ENCODE data around the gene ZBTB44. TPM values are rescaled to one million over a fixed set of nuclear protein-coding genes. Genes with fewer than 3 reads are reported as not detected.
"Not testable (repeated sequence)": the region's sequence is repeated elsewhere in the genome, so short reads cannot be mapped to it uniquely, and the experiment has no call there.

ZBTB44 gene, protein sequence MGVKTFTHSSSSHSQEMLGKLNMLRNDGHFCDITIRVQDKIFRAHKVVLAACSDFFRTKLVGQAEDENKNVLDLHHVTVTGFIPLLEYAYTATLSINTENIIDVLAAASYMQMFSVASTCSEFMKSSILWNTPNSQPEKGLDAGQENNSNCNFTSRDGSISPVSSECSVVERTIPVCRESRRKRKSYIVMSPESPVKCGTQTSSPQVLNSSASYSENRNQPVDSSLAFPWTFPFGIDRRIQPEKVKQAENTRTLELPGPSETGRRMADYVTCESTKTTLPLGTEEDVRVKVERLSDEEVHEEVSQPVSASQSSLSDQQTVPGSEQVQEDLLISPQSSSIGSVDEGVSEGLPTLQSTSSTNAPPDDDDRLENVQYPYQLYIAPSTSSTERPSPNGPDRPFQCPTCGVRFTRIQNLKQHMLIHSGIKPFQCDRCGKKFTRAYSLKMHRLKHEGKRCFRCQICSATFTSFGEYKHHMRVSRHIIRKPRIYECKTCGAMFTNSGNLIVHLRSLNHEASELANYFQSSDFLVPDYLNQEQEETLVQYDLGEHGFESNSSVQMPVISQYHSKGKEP
- 37.1 and 43.9 TPM in 2 replicates for total RNA-seq (2014; rRNA removed; shearing (Covaris generic))

DNA sequence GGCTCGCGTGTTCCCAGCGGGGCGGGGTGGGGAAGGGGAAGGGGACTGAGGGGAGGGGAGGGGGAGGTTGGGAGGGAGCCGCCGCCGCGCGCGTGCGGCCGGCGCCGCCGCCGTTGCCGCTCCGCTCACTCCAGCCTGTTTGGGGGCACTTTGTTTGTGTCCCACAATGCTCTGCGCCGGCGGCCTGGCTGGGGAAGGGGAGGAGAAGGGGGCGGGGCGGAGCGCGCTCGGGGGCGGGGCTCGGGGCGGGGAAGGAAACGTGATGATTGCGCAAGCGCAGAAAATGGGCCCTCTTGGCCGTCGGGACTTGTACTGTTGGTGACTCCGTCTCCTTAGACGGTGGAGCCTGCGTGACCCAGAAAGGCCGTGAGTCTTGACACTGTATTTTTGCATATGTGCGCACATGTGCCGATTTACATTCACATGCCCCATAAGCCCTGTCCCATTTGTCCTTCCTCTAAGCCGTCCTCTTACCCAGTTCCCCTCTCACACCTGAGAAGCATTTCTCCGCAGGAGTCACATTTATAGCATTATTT lies at the start of gene ZBTB44:
ZBTB44 (minus strand) TSS at position 168 of the 536 bp plus-strand sequence. CDS start 53,044 bp downstream, outside the sequence.
- peak; percentile 96 for DNase-seq
- Histone ChIP-seq H3K4me3 (ENCODE audit: insufficient read depth, low read depth, low read length) (peak within 1 kb of the TSS; percentile 82), H3K27me3 (ENCODE audit: control insufficient read depth, insufficient read depth, low read length) (no peaks in the 10 kb centered on the region), H3K36me3 (replicated peaks; ENCODE audit: control insufficient read depth, insufficient read depth, low read length) (no peaks in the 10 kb centered on the region)

DNA sequence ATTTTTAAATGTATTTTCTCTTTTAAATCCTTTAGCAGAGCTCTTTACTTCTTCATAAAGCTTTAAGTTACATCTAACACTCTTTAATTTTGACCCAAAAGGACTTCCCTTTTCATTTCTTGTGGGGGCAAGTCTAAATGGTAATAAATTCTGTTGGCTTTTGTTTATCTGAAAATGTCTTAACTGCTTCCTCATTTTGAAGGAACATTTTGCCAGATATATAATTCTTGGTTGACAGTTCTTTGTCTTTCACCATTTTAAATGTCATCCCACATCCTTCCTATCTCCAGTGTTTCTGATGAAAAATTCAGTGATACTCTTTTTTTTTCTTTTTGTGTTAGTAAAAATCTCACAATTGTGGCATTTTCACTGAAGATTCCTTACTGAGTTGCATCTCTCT lies 44.7 kb upstream of the ZBTB44 start:
- no peaks in the 10 kb centered on the region; the same call in 1 of the 2 replicates for H3K27me3 ChIP-seq (ENCODE audit: control insufficient read depth, insufficient read depth, low read length)
- no peaks in the 10 kb centered on the region for H3K36me3 ChIP-seq (replicated peaks; ENCODE audit: control insufficient read depth, insufficient read depth, low read length)
- no peak overlapping the region for H3K4me3 ChIP-seq (ENCODE audit: insufficient read depth, low read depth, low read length)
- no peak for DNase-seq

DNA sequence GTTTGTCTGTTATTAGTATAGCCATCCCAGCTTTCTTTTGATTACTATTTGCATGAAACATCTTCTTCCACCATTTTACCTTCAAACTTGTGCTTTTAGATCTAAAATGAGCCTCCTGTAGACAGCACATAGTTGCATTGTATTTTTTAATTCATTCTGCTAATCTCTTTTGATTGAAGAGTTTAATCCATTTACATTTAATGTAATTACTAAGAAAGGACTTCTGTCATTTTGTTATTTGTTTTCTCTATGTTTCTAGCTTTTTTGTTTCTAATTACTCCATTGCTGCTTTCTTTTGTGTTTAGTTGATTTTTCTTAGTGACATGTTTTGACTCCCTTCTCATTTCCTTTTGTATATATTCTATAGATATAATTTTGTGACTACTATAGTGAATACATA lies 43.7 kb upstream of the ZBTB44 start:
- no peaks in the 10 kb centered on the region for H3K36me3 ChIP-seq (replicated peaks; ENCODE audit: control insufficient read depth, insufficient read depth, low read length)
- H3K4me3 ChIP-seq (ENCODE audit: insufficient read depth, low read depth, low read length), result no peak overlapping the region
- no peaks in the 10 kb centered on the region for H3K27me3 ChIP-seq (ENCODE audit: control insufficient read depth, insufficient read depth, low read length)
- DNase-seq, result no peak

DNA sequence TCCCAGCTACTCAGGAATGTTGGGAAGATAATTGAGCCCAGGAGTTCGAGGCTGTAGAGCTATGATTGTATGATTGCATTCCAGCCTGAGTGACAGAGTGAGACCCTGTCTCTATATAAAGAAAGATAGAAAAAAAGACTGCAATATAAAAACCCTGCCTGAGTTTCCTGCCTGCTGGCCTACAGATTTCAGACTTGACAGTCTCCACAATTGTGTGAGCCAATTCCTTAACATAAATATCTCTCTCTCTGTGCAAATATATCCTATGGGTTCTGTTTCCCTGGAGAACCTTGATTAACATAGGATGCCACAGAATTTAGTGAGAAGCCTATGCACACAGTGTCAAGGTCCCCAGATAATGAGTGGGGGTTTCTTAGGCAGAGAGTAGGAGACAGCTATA lies 32.5 kb upstream of the ZBTB44 start:
- no peaks in the 10 kb centered on the region for H3K27me3 ChIP-seq (ENCODE audit: control insufficient read depth, insufficient read depth, low read length)
- DNase-seq, result no peak
- no peaks in the 10 kb centered on the region for H3K36me3 ChIP-seq (replicated peaks; ENCODE audit: control insufficient read depth, insufficient read depth, low read length)
- H3K4me3 ChIP-seq (ENCODE audit: insufficient read depth, low read depth, low read length), result no peak overlapping the region

DNA sequence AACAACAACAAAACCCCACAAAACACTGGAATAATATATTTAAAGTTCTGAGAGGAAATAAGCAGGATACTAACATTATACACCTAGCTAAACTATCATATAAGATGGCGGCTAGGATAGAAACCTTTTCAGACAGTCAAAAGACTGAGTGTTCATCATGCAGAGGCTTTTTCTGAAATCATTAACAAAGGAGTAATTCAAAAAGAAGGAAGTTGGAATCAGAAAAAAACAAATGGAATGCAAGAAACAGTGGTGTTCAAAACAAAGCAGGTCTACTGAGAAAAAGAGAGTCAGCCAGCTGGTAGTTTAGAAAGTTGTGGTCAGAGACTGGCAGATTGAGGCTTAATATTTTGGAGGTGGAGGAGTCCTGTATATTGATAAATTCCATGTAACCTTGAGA lies 30.1 kb upstream of the ZBTB44 start:
- H3K4me3 ChIP-seq (ENCODE audit: insufficient read depth, low read depth, low read length), result no peak overlapping the region
- DNase-seq, result no peak
- no peaks in the 10 kb centered on the region for H3K27me3 ChIP-seq (ENCODE audit: control insufficient read depth, insufficient read depth, low read length)
- no peaks in the 10 kb centered on the region for H3K36me3 ChIP-seq (replicated peaks; ENCODE audit: control insufficient read depth, insufficient read depth, low read length)

DNA sequence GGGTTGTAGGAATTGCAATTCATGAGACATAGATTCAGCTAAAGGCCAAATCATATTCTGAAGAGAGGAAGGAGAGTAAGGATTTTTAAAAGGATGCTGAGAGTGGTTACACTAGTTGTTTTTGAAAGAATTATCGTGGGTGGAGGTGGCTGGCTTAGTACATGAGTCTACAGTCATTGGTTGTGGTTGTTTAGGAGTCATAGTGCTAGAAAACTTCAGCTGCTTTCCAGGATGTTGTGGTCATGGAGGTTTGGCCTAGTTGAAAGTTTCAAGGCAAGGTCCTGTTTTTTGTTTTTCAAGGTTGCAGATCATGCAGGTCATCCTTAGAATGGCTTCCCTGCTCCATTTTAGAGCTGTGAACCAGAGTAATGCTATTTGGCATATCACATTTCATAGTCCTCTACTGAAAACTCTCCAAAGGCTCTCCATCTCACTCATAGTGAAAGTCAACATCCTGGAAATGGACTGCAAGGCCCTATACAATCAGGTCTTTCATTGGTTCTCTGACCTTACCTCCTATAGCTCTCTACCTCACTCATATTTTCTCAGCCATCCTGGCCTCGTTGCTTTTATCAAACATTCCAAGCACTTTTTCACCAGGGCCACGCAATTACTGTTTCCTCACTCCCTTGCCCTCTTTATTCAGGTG lies 26.1 kb upstream of the ZBTB44 start:
- no peak for DNase-seq
- H3K27me3 ChIP-seq (ENCODE audit: control insufficient read depth, insufficient read depth, low read length), result no peaks in the 10 kb centered on the region
- no peak overlapping the region for H3K4me3 ChIP-seq (ENCODE audit: insufficient read depth, low read depth, low read length)

DNA sequence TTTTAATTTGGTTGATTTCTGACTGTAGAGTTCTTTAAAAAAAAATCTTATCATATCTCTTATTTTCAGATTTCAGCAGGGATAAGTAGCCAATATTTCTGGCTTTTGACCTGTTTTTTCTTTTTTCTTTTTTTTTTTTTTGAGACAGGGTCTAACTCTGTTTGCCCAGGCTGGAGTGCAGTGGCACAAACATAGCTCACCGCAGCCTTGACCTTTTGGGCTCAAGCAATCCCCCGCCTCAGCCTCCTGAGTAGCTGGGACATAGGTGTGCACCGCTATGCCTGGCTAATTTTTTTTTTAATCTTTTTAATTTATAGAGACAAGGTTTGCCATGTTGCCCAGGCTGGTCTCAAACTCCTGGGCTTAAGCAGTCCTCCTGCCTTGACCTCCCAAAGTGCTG lies 23.9 kb upstream of the ZBTB44 start:
- DNase-seq, result no peak
- H3K36me3 ChIP-seq (replicated peaks; ENCODE audit: control insufficient read depth, insufficient read depth, low read length), result no peaks in the 10 kb centered on the region
- H3K27me3 ChIP-seq (ENCODE audit: control insufficient read depth, insufficient read depth, low read length), result no peaks in the 10 kb centered on the region
- H3K4me3 ChIP-seq (ENCODE audit: insufficient read depth, low read depth, low read length), result no peak overlapping the region

More for the DNA sequence above, 26.1 kb upstream of the ZBTB44 start:
- H3K36me3 ChIP-seq (replicated peaks; ENCODE audit: control insufficient read depth, insufficient read depth, low read length), result no peaks in the 10 kb centered on the region

DNA sequence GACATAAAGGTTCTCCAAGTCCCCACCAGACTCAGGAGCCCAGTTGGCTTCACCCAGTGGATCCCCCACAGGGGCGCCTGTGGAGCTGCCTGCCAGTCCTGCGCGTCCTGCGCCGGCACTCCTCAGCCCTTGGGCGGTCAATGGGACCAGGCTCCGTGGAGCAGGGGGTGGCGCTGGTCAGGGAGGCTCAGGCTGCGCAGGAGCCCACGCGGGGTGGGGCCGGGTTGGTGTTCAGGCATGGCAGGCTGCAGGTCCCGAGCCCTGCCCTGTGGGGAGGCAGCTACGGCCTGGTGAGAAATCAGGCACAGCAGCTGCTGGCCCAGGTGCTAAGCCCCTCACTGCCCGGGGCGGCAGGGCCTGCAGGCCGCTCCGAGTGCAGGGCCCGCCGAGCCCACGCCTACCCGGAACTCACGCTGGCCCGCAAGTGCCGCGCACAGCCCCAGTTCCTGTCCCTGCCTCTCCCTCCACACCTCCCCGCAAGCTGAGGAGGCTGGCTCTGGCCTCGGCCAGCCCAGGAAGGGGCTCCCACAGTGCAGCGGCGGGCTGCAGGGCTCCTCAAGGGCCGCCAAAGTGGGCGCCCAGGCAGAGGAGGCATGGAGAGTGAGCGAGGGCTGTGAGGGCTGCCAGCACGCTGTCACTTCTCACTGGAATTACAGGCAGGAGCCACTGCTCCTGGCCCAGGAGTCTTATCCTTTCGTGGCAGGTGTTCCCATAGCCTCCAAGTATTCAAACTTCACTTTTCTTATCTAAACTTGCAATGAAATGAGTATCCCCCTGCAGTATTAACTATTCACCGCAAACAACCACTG lies 22.8 kb upstream of the ZBTB44 start:
- no peak for DNase-seq
- no peaks in the 10 kb centered on the region for H3K36me3 ChIP-seq (replicated peaks; ENCODE audit: control insufficient read depth, insufficient read depth, low read length)

DNA sequence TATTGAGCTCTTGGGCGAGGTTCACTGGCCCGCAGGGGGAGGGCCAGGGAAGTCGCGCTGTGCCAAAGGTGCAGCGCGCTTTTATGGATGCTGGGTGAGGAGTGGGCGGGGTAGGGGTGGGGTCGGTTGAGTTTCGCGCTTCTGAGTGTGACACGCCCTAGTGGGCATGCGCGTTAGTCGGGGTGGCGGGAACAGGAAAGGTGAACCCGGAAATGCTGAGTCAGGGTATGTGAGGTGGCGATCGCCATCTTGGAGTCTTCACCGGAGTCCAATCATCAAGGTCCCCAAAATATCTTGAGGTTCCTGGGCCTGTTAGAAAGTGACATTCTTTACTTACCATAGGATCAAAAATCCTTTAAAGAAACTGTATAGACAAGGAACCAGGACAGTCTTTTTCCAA lies 16.7 kb upstream of the ZBTB44 start:
- H3K4me3 ChIP-seq (ENCODE audit: insufficient read depth, low read depth, low read length); H3K27me3 ChIP-seq (ENCODE audit: control insufficient read depth, insufficient read depth, low read length); H3K36me3 ChIP-seq (replicated peaks; ENCODE audit: control insufficient read depth, insufficient read depth, low read length); DNase-seq: not testable (repeated sequence)

More for the DNA sequence above, 22.8 kb upstream of the ZBTB44 start:
- Histone ChIP-seq H3K27me3 (ENCODE audit: control insufficient read depth, insufficient read depth, low read length) (no peaks in the 10 kb centered on the region), H3K4me3 (ENCODE audit: insufficient read depth, low read depth, low read length) (no peak overlapping the region)

DNA sequence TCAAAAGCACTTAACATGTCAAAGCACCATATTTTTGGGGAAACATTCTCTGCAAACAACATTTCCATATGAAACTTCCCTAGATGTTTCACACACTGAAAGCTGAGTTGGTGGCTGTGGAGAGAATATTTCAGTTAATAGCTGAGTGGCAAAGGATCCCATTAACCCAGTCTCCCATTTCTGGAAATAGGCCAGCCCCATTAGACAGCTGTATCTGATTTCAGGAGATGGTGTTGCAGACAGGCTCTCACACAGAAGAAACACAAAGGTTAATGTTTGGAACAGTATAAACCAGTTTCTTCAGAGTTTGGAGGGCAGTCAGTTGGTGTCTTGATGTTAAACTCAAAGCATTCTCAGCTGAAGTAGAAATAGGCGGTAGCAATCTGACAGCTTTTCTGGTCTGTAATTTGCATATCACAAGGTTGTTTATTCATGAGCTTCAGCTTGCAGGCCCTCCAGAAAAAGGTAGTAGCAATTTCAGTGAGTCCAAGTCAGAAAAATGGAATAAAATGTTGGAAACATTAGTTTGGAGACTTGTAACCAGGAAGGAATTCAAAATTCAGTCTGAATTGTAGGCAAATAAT lies 15.5 kb upstream of the ZBTB44 start:
- Histone ChIP-seq H3K36me3 (replicated peaks; ENCODE audit: control insufficient read depth, insufficient read depth, low read length) (no peaks in the 10 kb centered on the region), H3K27me3 (ENCODE audit: control insufficient read depth, insufficient read depth, low read length) (no peaks in the 10 kb centered on the region), H3K4me3 (ENCODE audit: insufficient read depth, low read depth, low read length) (no peak overlapping the region)
- DNase-seq, result peak; percentile 39

DNA sequence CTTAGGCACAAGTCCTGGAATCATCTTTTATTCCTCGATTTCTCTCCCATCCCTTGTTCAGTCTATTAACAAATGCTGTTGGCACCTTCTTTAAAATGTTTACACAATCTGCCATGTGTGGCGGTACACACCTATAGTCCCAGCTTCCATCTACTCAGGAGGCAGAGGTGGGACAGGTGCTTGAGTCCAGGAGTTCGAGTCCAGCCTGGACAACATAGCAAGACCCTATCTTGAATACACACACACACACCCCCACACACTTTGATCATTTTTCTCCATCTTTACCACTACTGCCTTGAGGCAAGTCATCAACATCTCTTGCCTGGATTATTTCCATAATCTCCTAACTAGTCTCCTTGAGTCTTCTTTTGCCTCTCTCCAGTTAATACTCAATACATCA lies 13.7 kb upstream of the ZBTB44 start:
- no peaks in the 10 kb centered on the region for H3K36me3 ChIP-seq (replicated peaks; ENCODE audit: control insufficient read depth, insufficient read depth, low read length)
- H3K4me3 ChIP-seq (ENCODE audit: insufficient read depth, low read depth, low read length), result no peak overlapping the region
- no peaks in the 10 kb centered on the region for H3K27me3 ChIP-seq (ENCODE audit: control insufficient read depth, insufficient read depth, low read length)
- no peak for DNase-seq

DNA sequence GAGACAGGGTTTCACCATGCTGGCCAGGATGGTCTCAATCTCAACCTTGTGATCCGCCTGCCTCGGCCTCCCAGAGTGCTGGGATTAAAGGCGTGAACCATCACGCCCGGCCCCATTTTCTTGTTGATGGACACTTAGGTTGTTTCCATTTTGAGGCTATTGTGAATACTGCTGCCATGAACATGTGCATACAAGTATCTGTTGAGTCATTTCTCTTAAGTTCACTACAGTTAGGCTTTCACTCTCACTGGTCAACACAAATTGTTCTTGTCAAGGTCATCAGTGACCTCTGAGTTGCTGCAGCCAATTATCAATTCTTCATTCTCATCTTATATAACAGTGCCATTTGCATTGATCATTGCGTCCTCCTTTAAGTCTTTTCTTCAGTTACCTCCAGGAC lies 13.0 kb upstream of the ZBTB44 start:
- Histone ChIP-seq H3K36me3 (replicated peaks; ENCODE audit: control insufficient read depth, insufficient read depth, low read length) (no peaks in the 10 kb centered on the region), H3K27me3 (ENCODE audit: control insufficient read depth, insufficient read depth, low read length) (no peaks in the 10 kb centered on the region), H3K4me3 (ENCODE audit: insufficient read depth, low read depth, low read length) (no peak overlapping the region)
- DNase-seq, result no peak

DNA sequence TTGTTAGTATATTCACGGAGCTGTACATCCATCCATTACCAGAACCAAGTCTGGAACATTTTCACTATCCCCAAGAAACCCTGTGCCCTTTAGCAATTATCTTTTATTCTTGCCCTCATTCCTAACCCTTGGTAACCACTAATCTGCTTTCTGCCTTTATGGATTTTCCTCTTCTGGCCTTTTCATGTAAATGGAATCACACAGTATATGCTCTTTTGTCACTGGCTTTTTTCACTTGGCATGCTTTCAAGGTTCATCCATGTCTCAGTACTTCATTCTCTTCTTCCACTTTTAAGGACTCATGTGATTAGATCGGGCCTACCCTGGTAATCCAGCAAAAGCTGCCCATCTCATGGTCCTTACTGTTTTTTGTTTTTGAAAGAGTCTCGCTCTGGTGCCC lies 11.0 kb upstream of the ZBTB44 start:
- no peak for DNase-seq
- Histone ChIP-seq H3K4me3 (ENCODE audit: insufficient read depth, low read depth, low read length) (no peak overlapping the region), H3K27me3 (ENCODE audit: control insufficient read depth, insufficient read depth, low read length) (no peaks in the 10 kb centered on the region), H3K36me3 (replicated peaks; ENCODE audit: control insufficient read depth, insufficient read depth, low read length) (no peaks in the 10 kb centered on the region)
